ENCODE measurements around the gene USP7. TPM values are rescaled to one million over a fixed set of nuclear protein-coding genes. Genes with fewer than 3 reads are reported as not detected.
"Not testable (repeated sequence)": the region's sequence is repeated elsewhere in the genome, so short reads cannot be mapped to it uniquely, and the experiment has no call there.

USP7 gene
- polyA plus RNA-seq, 10 donors = 51.1 to 87.6 (median 67.8) TPM

DNA sequence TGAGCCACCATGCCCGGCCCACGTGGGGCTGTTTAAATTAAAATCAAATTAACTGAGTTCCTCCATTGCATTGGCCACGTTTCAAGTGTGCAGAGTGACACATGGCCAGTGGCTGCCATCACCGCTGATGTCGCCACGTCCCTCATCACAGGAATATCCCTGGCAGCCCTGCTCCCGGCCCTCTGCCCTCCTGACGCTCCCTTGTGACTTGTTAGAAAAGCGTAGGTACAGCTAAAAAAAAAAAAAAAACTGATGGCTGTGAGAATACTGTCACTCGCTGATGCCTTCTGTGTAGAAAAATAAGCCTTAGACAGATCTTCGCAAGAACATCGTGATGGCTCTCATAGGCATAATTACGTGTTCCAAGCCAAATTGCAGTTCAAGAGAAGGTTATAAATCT lies 116.6 kb downstream of the USP7 start:
- peak in 1 of 3 donors; percentile 10 for DNase-seq

GRCh38 chr16:8846401-8846932 lies 117.2 kb downstream of the USP7 start:
- DNase-seq = peak in 1 of 3 donors; percentile 7

DNA sequence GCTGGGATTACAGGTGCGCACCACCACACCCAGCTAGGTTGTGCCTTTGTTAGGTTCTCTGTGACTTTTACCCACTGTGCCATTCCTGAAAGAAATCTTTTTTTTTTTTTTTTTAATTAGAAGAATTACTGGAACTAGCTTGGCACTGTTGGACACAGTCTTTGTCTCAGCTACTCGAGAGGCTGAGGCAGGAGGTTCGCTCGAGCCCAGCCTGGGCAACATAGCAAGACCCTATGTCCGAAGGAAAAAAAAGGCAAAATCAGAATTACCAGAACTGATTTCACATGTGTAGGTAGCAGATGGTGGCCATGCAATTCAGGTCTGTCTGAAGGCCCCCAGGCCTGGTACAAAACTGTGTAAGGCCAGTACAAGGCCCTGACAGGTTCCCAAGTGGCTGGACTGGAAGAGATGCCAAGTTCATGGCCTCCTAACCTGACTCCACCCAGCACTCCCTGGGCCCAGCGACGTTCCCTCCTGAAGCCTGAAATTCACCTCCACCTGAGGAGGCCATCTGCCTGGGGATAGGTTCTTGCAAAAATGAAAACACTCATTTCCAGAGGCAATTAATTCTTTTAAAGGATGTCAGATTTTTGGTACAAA lies 117.9 kb downstream of the USP7 start:
- no peak for DNase-seq

DNA sequence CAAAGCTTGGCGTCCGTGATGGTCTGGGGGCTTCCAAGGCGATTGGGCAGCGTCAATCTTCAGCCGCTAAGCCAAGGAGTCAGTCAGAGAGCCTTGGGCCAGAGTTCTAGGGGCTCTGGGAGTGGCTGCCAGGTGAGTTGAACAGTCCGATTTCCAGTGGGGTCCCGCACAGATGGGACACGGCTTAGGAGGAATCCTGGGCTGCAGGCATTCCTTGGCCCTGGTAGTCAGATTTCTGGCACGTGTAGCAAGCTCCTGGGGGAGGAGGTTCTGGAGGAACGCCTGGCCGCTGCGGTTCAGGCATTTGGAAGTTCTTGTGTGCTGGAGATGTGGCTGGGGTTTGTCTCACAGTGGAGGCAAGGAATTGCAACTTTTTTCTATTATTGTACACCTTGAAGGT lies 120.4 kb downstream of the USP7 start:
- not testable (repeated sequence) for DNase-seq

Other genes starting within 250 kb of the USP7 start
- 10 to 100 TPM in 3 of 10 donors, 1 to 10 TPM in 7; 8.5 to 11.7 (median 9.6) TPM for gene TMEM186, start 166.3 kb downstream of the USP7 start, polyA plus RNA-seq (ENCODE audit: insufficient read length in 10 of 10)
- 10 to 100 TPM; 18.0 to 25.5 (median 20.3) TPM for gene PMM2, start 166.1 kb downstream of the USP7 start, polyA plus RNA-seq (ENCODE audit: insufficient read length in 10 of 10)
- 100 to 1,000 TPM in 8 of 10 donors, 10 to 100 TPM in 2; 88.2 to 122 (median 106) TPM for gene CARHSP1, start 94.9 kb downstream of the USP7 start, polyA plus RNA-seq (ENCODE audit: insufficient read length in 10 of 10)
- not detected for gene LITAFD, start 81.6 kb downstream of the USP7 start, polyA plus RNA-seq (ENCODE audit: insufficient read length in 10 of 10)
- gene HAPSTR1, start 127.7 kb upstream of the USP7 start, polyA plus RNA-seq (ENCODE audit: insufficient read length in 10 of 10) = 10 to 100 TPM; 29.8 to 41.3 (median 35.3) TPM